Measurements from ENCODE around the gene BBS1.
"Not testable (repeated sequence)": the region's sequence is repeated elsewhere in the genome, so short reads cannot be mapped to it uniquely, and the experiment has no call there.

The BBS1 gene

DNA sequence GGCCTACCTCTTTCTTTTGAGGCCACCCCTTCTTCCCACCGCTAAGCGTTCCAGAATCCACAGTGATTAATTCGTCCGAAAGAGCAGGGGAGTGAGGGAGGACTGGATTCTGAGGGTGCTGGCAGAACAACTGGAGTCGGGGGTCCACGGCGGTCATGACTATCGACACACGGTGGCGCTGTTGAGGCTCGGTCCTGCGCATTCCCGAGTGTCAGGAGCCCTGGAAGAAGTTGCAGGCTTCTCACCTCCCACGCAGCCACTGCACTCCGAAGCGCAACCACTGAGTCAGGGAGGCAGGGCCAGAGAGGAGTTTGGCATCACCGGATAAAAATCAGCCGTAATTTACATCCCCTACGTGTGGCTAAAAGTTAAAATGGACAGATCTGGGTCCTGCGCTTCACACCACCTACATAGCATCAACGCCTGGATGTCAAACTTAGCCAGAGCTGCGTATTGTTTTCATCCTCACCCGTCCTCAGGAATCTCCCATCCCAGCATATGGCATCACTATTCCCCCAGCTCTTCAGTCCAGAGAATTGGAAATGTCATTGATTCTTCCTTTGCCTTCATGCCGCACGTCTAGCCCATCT is 68.7 kb downstream of the BBS1 start:
- peak; percentile 93 for DNase-seq (ENCODE audit: low spot score)

- DNase-seq (ENCODE audit: low spot score): no peak
Measured at GRCh38 chr11:66580803-66581202, 70.4 kb downstream of the BBS1 start.

- DNase-seq (ENCODE audit: low spot score): no peak
Measured at GRCh38 chr11:66581261-66581660, 70.8 kb downstream of the BBS1 start.

DNA sequence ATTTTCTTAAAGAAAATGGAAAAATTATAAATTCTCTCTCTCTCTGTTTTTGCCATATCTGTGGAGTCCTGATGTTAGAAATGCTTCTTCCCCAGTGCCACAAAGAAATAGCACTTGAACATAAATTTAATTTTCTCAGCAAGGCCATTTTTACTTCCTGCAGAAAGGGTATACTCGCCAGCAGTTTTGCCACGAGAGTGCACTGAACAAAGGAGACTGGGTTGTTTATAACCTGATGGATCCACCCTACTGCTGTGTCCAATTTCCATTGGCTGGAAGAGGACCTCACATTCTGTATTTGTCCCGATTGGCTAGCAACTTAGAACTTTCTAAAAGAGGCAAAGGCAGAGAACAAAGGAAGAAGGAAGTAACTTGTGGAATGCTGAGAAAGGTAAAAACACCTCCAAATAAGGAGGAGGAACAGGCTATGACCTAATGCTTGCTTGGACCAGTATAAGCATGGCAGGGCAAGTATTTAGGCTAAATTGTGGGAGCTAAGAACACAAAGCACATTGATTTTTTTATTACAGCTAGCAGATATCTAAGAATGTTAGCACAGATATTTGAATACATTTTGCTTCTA is 72.2 kb downstream of the BBS1 start:
- not testable (repeated sequence) for DNase-seq (ENCODE audit: low spot score)
